HCT116 (cell line): ENCODE measurements around the gene ITGA7. TPM values are rescaled to one million over a fixed set of nuclear protein-coding genes. Genes with fewer than 3 reads are reported as not detected.

Source experiments
- ATAC-seq: fragments of 200-7000 bp; cut with Tn5 transposase; 2 replicates; pipeline ENCODE4 v1.9.1; 2020; ENCODE audit warnings: mild to moderate bottlenecking, moderate library complexity
- BruUV-seq: library from RNA; stranded (reverse); fragments of 400-500 nt; replicated peaks from 2 replicates; lab custom pipeline; 2021; lab: Mats Ljungman, UMichigan
- CTCF ChIA-PET: fragments of 300-600 bp; sonication (Branson Sonifier 250); formaldehyde crosslinking; loops from one replicate; lab custom pipeline; 2021; ENCODE audit warnings: antibody characterized with exemption; lab: Charles Lee
- POLR2A ChIA-PET: fragments of 300-600, 350-600 bp; sonication (Branson Sonifier 250); formaldehyde crosslinking; loops from one replicate; lab custom pipeline; 2021; ENCODE audit warnings: antibody characterized with exemption; lab: Charles Lee
- RAD21 ChIA-PET, 2 experiments: fragments of 300-600 bp; sonication (Branson Sonifier 250); formaldehyde crosslinking; loops; one replicate each; lab custom pipeline; 2023; ENCODE audit warnings: low total read pairs in 2 of 2; ENCODE audit not compliant: uncharacterized antibody in 2 of 2, unreplicated experiment in 2 of 2, low non-redundant PET in 1 of 2; lab: Charles Lee
- DNase-seq: peaks from one replicate; pipeline ENCODE4 v3.0.0-alpha.2; 2010; ENCODE audit warnings: low read depth, low spot score
- H2AFZ ChIP-seq: fragments of 200-600 bp; shearing (Covaris generic), sonication (generic); 2 replicates; pipeline ENCODE4 v1.6.1; 2017; ENCODE audit warnings: low read depth, mixed run types, mixed read lengths, antibody characterized with exemption, low read length; ENCODE audit not compliant: poor library complexity, severe bottlenecking
- H3K27ac ChIP-seq: 2 replicates; pipeline ENCODE4 v1.5.1; 2012; ENCODE audit warnings: low read depth, low read length
- H3K27me3 ChIP-seq: fragments of 200-600 bp; sonication (generic); 2 replicates; pipeline ENCODE4 v1.6.1; 2016; ENCODE audit warnings: mixed run types, low read length, mixed read lengths; ENCODE audit not compliant: insufficient read depth
- H3K36me3 ChIP-seq, 2 experiments: fragments of 200-500 bp in 1 of 2; fragments of 200-600 bp in 1 of 2; sonication (Bioruptor generic) in 1 of 2; sonication (generic) in 1 of 2; 2 replicates each; pipeline versions ENCODE4 v1.5.1 to v1.6.1; 2014 to 2016; ENCODE audit warnings: low read length in 2 of 2, inconsistent platforms in 1 of 2, mixed read lengths in 1 of 2, mixed run types in 1 of 2; ENCODE audit not compliant: insufficient read depth in 2 of 2, control insufficient read depth in 1 of 2
- H3K4me1 ChIP-seq, 2 experiments: fragments of 200-600 bp in 1 of 2; sonication (generic) in 1 of 2; 2 replicates each; pipeline versions ENCODE4 v1.5.1 to v1.6.1; 2012 to 2017; ENCODE audit warnings: low read length in 2 of 2, inconsistent platforms in 1 of 2, mild to moderate bottlenecking in 1 of 2, mixed read lengths in 1 of 2, mixed run types in 1 of 2, moderate library complexity in 1 of 2; ENCODE audit not compliant: insufficient read depth in 2 of 2, control insufficient read depth in 1 of 2
- H3K4me2 ChIP-seq: fragments of 200-600 bp; sonication (generic); 2 replicates; pipeline ENCODE4 v1.6.1; 2017; ENCODE audit warnings: mixed run types, low read length, mixed read lengths
- H3K4me3 ChIP-seq, 2 experiments: fragments of 200-600 bp in 1 of 2; sonication (generic) in 1 of 2; replicated peaks in 1 of 2; 2 replicates each; pipeline ENCODE4 v1.5.1; 2011 to 2016; ENCODE audit warnings: low read length in 2 of 2, control low read depth in 1 of 2, low read depth in 1 of 2, mild to moderate bottlenecking in 1 of 2, mixed read lengths in 1 of 2, mixed run types in 1 of 2
- H3K79me2 ChIP-seq: fragments of 200-600 bp; sonication (generic); 2 replicates; pipeline ENCODE4 v1.6.1; 2017; ENCODE audit warnings: mild to moderate bottlenecking, mixed run types, low read length, moderate library complexity, mixed read lengths; ENCODE audit not compliant: insufficient read depth
- H3K9ac ChIP-seq: fragments of 200-600 bp; sonication (generic); 2 replicates; pipeline ENCODE4 v1.6.1; 2016; ENCODE audit warnings: low read length, mixed read lengths
- H3K9me2 ChIP-seq: fragments of 200-600 bp; sonication (generic), shearing (Covaris generic); 2 replicates; pipeline ENCODE4 v1.6.1; 2017; ENCODE audit warnings: mixed run types, mild to moderate bottlenecking, moderate library complexity; ENCODE audit not compliant: insufficient read depth
- H3K9me3 ChIP-seq, 2 experiments: fragments of 200-500 bp in 1 of 2; fragments of 200-600 bp in 1 of 2; sonication (Bioruptor generic) in 1 of 2; sonication (generic) in 1 of 2; 2 replicates each; pipeline ENCODE4 v1.6.1; 2014 to 2017; ENCODE audit warnings: low read length in 2 of 2, mixed read lengths in 2 of 2, inconsistent platforms in 1 of 2, low read depth in 1 of 2, mild to moderate bottlenecking in 1 of 2, mixed run types in 1 of 2, moderate library complexity in 1 of 2; ENCODE audit not compliant: control insufficient read depth in 1 of 2, insufficient read depth in 1 of 2
- H4K20me1 ChIP-seq: fragments of 200-600 bp; sonication (generic), shearing (Covaris generic); 2 replicates; pipeline ENCODE4 v1.6.1; 2017; ENCODE audit warnings: mixed run types, mild to moderate bottlenecking, moderate library complexity; ENCODE audit not compliant: insufficient read depth
- CBX3 ChIP-seq: IDR thresholded peaks from 2 replicates; pipeline ENCODE4 v1.6.1; 2012; ENCODE audit warnings: low read depth
- EGR1 ChIP-seq: IDR thresholded peaks from 2 replicates; pipeline ENCODE4 v1.6.1; 2012; ENCODE audit warnings: low read depth
- ELF1 ChIP-seq: IDR thresholded peaks from 2 replicates; pipeline ENCODE4 v1.6.1; 2012; ENCODE audit warnings: low read depth, borderline replicate concordance
- EZH2 ChIP-seq: fragments of 200-600 bp; sonication (generic); IDR thresholded peaks from 2 replicates; pipeline ENCODE4 v1.6.1; 2017; ENCODE audit warnings: antibody characterized with exemption, mixed run types
- EZH2phosphoT487 ChIP-seq: fragments of 200-600 bp; IDR thresholded peaks from 2 replicates; pipeline ENCODE4 v1.6.1; 2018; ENCODE audit warnings: antibody characterized with exemption, borderline replicate concordance
- FOSL1 ChIP-seq: IDR thresholded peaks from 2 replicates; pipeline ENCODE4 v1.6.1; 2012; ENCODE audit warnings: low read depth
- JUND ChIP-seq: IDR thresholded peaks from 2 replicates; pipeline ENCODE4 v1.6.1; 2012
- POLR2AphosphoS5 ChIP-seq: IDR thresholded peaks from 2 replicates; pipeline ENCODE4 v1.6.1; 2011; ENCODE audit warnings: mild to moderate bottlenecking, low read depth, low read length, moderate library complexity
- RAD21 ChIP-seq: IDR thresholded peaks from 2 replicates; pipeline ENCODE4 v1.6.1; 2012; ENCODE audit warnings: low read depth, mild to moderate bottlenecking
- SIN3A ChIP-seq: IDR thresholded peaks from 2 replicates; pipeline ENCODE4 v1.6.1; 2012; ENCODE audit warnings: low read depth
- SP1 ChIP-seq: IDR thresholded peaks from 2 replicates; pipeline ENCODE4 v1.6.1; 2012; ENCODE audit warnings: low read depth
- SRF ChIP-seq: IDR thresholded peaks from 2 replicates; pipeline ENCODE4 v1.6.1; 2012; ENCODE audit warnings: low read depth
- TCF7L2 ChIP-seq: IDR thresholded peaks from 2 replicates; pipeline ENCODE4 v1.7.0; 2011; ENCODE audit warnings: borderline replicate concordance, inconsistent platforms; ENCODE audit not compliant: insufficient read depth, insufficient read length; ENCODE audit errors: extremely low read depth
- YY1 ChIP-seq: IDR thresholded peaks from 2 replicates; pipeline ENCODE4 v1.6.1; 2011; ENCODE audit warnings: low read length, low read depth, moderate library complexity, mild to moderate bottlenecking; ENCODE audit not compliant: insufficient replicate concordance; ENCODE audit errors: extremely low read depth
- ZNF274 ChIP-seq: fragments of 200-500 bp; sonication (Bioruptor generic); IDR thresholded peaks from 2 replicates; pipeline ENCODE4 v1.6.1; 2014; ENCODE audit warnings: mild to moderate bottlenecking, low read depth, low read length, inconsistent platforms
- intact Hi-C: fragments of 100-400 bp; cut with micrococcal nuclease; formaldehyde crosslinking; loops from 2 replicates; pipeline ENCODE4 v1.10.0; 2022
- total RNA-seq: library from RNA; stranded (reverse); gene quantifications from one replicate; pipeline ENCODE4 v1.2.1, GENCODE V29; 2021; ENCODE audit not compliant: unreplicated experiment
- TF ChIP-seq, protein P1 (sequence below): IDR thresholded peaks from 2 replicates; pipeline ENCODE4 v1.6.1; 2012; ENCODE audit warnings: low read depth

The ITGA7 gene
- total RNA-seq, 1 experiment from 2014 or later: 17.8 TPM

DNA sequence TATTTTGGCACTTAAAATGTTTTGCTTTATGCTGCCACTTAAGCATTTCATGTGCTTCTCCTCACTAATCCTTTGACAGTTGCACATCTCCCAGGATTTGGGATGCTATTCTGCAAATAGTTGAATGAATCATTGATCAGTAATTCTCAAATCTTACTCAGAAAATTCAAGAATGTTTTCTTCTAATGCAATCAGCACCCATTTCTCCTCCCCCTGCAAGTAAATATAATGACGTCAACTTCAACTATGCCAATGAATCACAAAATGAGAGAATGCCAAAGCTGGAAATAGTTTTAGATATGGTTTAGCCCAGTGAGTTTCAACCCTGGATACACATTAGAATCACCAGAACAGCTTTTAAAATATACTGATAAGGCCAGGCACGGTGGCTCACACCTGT lies 6.0 kb upstream of the ITGA7 start:
- TF ChIP-seq EZH2 (no peak), ZNF274 (no peak), POLR2AphosphoS5 (no peak), ELF1 (no peak), YY1 (no peak), FOSL1 (no peak), RAD21 (no peak), SP1 (no peak), SRF (no peak), JUND (no peak), EZH2phosphoT487 (no peak), CBX3 (no peak), SIN3A (no peak), EGR1 (no peak), TCF7L2 (no peak)
- TF ChIP-seq, protein P1, sequence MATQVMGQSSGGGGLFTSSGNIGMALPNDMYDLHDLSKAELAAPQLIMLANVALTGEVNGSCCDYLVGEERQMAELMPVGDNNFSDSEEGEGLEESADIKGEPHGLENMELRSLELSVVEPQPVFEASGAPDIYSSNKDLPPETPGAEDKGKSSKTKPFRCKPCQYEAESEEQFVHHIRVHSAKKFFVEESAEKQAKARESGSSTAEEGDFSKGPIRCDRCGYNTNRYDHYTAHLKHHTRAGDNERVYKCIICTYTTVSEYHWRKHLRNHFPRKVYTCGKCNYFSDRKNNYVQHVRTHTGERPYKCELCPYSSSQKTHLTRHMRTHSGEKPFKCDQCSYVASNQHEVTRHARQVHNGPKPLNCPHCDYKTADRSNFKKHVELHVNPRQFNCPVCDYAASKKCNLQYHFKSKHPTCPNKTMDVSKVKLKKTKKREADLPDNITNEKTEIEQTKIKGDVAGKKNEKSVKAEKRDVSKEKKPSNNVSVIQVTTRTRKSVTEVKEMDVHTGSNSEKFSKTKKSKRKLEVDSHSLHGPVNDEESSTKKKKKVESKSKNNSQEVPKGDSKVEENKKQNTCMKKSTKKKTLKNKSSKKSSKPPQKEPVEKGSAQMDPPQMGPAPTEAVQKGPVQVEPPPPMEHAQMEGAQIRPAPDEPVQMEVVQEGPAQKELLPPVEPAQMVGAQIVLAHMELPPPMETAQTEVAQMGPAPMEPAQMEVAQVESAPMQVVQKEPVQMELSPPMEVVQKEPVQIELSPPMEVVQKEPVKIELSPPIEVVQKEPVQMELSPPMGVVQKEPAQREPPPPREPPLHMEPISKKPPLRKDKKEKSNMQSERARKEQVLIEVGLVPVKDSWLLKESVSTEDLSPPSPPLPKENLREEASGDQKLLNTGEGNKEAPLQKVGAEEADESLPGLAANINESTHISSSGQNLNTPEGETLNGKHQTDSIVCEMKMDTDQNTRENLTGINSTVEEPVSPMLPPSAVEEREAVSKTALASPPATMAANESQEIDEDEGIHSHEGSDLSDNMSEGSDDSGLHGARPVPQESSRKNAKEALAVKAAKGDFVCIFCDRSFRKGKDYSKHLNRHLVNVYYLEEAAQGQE: no peak
- no peaks in the 10 kb centered on the region for H3K9me3 ChIP-seq
- ChIA-PET POLR2A (no interaction called here), RAD21 (no interaction called here), CTCF (no interaction called here)
- no peak overlapping the region for H3K4me3 ChIP-seq
- peaks cover 15 to 27% of the 10 kb centered on the region in 2 experiments for H3K4me1 ChIP-seq
- H3K79me2 ChIP-seq: peaks cover 14% of the 10 kb centered on the region
- no peaks in the 10 kb centered on the region for H4K20me1 ChIP-seq
- H3K9ac ChIP-seq: no peak overlapping the region
- H3K4me2 ChIP-seq: no peak overlapping the region
- H2AFZ ChIP-seq: no peak overlapping the region
- DNase-seq (no peak), ATAC-seq (no peak)
- no peak overlapping the region for H3K27ac ChIP-seq
- H3K36me3 ChIP-seq: no peaks in the 10 kb centered on the region
- H3K27me3 ChIP-seq: peaks cover 20% of the 10 kb centered on the region; the same call in 1 of the 2 replicates
- no peaks in the 10 kb centered on the region for H3K9me2 ChIP-seq
- BruUV-seq: no TSS peak
- intact Hi-C loops: no loop called here
